GM21381 (cell line): ENCODE results near the gene ACTL8.

ENCODE experiments used
- ATAC-seq: cut with Tn5 transposase; IDR thresholded peaks from one replicate; pipeline ENCODE4 v1.9.1; 2021; ENCODE audit warnings: mild to moderate bottlenecking, moderate library complexity; ENCODE audit not compliant: unreplicated experiment

The ACTL8 gene

DNA sequence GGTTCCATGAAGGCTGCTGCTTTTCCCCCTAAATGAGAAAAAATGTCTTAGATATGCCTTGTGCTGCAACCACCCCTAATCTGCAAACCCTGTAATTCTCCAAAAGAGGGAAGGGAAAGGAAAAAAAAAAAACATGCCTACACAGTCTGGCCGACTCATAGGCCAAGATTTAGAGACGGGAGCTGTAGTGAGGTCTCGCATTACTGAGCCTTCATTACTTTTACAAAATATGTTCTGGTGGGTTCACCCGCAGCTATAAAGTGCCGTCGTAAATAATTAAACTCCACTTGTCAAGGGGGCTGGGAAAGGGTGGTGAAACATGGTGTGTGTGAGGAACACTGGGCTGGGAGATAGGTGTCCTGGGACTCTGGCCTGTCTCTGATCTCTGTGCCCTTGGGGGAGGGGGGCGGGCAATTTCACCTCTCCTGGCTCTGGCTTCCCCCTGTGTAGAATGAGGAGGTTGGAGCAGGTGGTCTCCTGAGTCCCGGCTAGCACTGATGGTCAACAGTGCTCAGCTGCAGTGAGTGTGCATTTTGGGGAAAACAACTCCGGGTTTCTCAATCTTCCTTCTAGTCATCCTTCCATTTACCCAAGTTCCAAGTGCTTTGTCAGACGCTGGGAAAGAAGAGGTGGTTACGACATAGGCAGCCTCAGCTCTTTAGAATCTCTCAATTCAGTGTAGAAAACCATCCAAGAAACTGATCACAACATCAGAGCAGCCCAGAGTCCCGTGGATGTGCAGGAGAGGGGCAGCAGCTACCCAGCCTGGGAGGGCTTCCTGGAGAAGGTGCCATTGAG, 82.3 kb downstream of the ACTL8 start:
- ATAC-seq = no peak

DNA sequence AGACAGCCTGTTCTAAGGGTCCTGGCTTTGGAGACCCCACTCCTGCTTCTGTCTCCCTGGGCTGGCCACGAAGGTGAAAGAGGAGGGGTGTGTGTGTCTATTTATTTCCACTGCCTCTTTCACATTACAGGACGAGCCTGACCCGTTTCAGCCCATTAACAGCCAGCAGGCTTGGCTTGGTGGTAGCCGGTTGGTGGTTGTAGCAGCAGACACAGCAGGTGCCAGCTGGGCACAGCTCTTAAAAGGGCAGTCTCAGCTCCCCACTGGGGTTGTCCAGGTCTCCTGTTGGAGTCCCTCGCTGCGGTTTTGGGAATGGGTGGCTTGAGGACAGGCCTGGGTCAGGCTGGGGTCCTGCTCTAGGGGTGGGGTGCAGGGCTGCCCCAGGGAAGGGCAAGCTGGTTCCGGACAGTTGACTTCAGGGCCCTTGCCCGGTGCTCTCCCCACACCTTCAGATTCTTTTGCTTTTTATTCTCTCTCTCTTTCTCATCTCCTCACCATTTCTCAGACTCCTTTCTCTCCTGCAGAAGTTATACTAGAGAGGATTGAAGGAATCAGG, 84.6 kb downstream of the ACTL8 start:
- no peak for ATAC-seq

DNA sequence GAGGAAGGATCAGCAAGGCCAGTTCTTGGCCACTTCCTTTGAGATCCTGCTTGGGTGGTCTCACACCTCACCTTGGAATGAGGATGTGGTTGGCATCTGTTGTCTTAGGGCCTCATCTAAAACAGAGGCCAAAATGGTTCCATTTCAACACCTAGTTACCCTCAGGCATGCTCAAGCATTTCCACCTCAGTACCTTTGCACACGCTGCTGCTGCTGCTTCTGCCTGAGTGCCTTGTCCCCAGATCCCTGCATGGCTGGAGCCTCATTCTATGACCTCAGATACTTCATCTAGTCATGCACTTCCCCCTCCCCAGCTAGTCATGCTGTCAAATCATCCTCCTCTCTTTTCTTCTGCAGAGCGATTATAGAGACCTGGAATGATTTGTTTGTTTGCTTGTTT, 86.8 kb downstream of the ACTL8 start:
- no peak for ATAC-seq

DNA sequence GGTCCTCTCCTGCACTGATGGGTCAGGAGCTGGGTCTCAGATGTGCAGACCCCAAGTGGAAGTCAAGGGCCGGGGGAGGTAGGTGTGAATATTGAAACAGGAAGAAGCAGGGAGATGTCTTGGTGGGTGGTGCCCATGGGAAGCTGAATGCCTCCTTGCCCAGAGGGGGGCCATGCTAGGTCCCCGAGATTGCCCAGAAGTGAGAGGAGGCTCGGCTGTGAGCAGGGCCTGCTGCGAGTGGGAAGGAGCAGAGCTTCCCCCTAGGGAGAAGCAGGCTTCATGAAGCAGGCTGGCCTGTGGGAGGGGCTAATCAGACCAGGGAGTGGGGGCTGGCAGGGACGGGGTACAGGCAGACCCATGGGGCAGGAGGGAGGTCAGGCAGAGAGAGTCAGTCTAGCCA, 87.6 kb downstream of the ACTL8 start:
- no peak for ATAC-seq

DNA sequence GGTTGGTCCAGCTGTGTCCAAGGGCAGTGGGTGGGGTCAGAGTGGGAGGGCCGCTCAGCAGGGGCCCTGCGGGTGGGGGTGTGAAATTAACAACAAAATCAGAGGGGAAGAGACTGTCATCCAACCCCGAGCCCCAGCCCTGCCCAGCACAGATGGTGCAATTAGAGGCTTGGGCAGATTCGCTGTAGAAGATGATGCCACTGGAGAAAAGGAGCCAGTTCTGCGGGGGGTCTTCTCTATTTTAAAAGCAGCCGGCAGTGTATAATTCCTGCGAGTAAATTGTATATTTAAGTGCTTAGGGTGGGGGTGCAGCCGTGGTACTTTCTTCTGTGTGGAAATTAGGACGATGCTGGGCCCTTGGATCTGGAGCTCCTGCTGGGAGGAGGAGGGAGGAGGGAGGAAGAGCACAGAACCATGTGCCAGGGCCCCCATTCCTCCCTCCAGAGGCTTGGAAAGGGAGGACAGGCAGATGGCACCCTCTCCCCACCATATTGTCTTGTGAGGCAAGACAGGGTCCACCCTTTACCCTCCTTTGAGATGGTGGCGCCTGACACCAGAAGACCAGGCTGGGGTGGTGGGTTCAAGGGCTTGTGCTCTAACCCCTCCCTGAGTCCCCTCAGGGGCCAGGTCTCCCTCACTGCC, 89.2 kb downstream of the ACTL8 start:
- ATAC-seq = no peak

GRCh38 chr1:17845583-17845982, 90.5 kb downstream of the ACTL8 start:
- ATAC-seq = no peak

- ATAC-seq = no peak
Measured at GRCh38 chr1:17846341-17846740, 91.2 kb downstream of the ACTL8 start.

DNA sequence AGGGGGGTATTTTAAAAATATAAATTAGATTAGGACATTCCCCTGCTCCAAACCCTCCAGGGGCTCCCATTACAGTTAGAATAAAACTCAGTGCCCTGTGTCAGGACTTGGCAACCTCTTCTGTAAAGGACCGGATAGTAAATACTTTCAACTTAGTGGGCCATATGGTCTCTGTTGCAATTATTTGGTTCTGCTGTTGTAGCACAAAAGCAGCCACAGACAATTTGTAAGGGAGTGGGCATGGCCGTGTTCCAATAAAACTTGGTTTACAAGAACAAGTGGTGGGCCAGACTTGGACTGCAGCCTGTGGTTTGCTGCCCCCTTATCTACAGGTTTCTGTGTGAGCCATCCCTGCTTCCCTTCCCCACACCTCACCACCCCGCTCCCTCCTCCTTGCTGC, 92.0 kb downstream of the ACTL8 start:
- no peak for ATAC-seq

GRCh38 chr1:17849216-17849615, 94.1 kb downstream of the ACTL8 start:
- ATAC-seq = no peak

GRCh38 chr1:17851056-17851455, 95.9 kb downstream of the ACTL8 start:
- ATAC-seq = no peak

DNA sequence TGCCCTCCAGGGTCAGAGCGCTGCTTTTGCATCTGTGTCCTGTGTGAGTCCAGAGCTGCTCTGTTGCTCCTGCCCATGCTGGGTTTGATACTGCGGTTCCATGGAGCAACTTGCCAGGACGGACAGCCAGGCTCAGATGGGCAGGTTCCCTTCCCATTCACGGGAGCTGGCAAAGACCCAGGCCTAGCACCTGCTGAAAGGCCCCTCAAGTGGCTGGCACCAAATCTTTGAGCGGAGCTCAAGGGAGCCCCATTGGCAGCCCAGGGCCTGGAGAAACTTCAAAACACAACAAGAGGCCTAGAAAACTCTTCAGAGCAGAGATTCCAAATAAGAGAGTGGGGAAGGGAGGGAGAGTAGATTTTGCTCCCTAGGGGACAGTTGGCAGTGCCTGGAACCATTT, 97.2 kb downstream of the ACTL8 start:
- ATAC-seq = no peak

GRCh38 chr1:17853241-17853935, 98.3 kb downstream of the ACTL8 start:
- ATAC-seq = no peak

- ATAC-seq = no peak
Measured at GRCh38 chr1:17856496-17857108, 101.5 kb downstream of the ACTL8 start.

GRCh38 chr1:17857109-17857499, 102.0 kb downstream of the ACTL8 start:
- ATAC-seq = no peak

DNA sequence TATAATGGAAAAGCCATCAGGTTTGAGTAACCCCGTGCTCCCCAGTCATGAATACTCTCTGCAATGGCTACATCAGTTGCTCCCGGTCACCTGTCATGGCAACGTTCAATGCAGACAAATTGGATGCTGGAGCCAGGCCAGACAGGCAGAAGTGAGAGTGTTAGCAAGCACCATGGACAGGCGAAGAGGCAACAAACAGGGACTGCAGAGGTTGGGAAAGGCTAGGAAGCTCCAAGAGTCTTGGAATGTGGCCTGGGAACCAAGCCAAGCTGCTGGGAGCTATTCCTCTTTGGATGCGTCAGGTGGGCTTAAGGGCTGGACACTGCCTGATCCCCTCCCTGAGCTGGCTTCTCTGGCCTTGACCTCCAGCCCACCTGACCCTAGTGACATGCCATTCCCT, 102.9 kb downstream of the ACTL8 start:
- ATAC-seq = no peak

- no peak for ATAC-seq
Measured at GRCh38 chr1:17860812-17861211, 105.7 kb downstream of the ACTL8 start.

DNA sequence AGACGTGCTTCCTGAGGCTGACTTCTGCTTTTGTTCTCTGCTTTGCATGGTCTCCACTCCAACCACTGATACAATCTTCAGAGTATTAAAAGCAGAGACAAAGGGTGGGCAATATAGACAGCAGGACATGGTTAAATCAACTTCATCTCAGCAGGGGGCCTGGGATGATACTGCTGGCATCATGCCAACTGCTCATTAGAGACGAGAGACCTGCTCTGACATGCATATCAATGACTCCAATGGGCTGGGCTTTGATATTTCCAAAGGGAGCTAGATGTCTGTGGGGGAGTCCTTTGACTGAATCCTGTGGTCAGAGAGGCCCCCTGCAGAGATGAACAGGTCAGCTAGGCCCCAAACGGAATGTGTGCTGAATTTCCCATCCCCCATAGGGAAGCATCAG, 106.6 kb downstream of the ACTL8 start:
- no peak for ATAC-seq

DNA sequence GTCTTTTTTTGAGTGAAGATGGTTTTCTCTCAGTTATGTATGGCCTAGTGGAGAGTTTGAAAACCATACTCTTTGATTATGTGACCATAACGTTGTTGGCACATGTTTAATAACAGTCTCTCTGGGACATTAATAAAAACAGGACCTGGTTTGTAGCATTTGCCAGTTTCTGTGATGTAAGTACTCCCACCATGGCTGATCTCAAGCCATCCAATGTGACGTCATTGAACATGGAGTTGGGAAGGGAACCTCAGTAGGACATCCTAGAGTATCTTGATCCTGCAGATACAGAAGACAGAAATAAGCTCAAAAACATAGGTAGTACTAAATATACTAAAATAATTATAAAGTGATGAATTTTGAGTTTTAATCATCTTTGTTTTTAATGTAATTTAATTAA, 107.0 kb downstream of the ACTL8 start:
- no peak for ATAC-seq

- ATAC-seq = no peak
Measured at GRCh38 chr1:17865912-17866739, 111.0 kb downstream of the ACTL8 start.

- no peak for ATAC-seq
Measured at GRCh38 chr1:17866740-17867029, 111.6 kb downstream of the ACTL8 start.

- no peak for ATAC-seq
Measured at GRCh38 chr1:17867470-17867869, 112.3 kb downstream of the ACTL8 start.
